ENCODE data around the gene XG. TPM values are rescaled to one million over a fixed set of nuclear protein-coding genes. Genes with fewer than 3 reads are reported as not detected.

Gene XG
- total and polyA plus RNA-seq, 2 of the 8 experiments (the other 6 are each of a cell fraction or from before 2014, with no cell fraction given) = 0.33 to 0.78 TPM

GRCh38 chrX:2712890-2713840, 38.7 kb upstream of the XG start:
- CTCF ChIA-PET (ENCODE audit: partially characterized antibody) = no interaction called here
- peaks cover 0 to 3% (median 0%) of the 10 kb centered on the region in 4 experiments; a peak in 3 of 8 replicates for H3K36me3 ChIP-seq (ENCODE audit: control insufficient read depth in 2 of 4, insufficient read depth in 4 of 4, low read length in 3 of 4)
- TF ChIP-seq RNF2 (IDR thresholded peaks at IDR 0.05; ENCODE audit: borderline replicate concordance, low read depth, low read length, missing control alignments, poor library complexity, severe bottlenecking) = no peak
- TF ChIP-seq POLR2AphosphoS5 (IDR thresholded peaks at IDR 0.05; ENCODE audit: low read depth, low read length) = no peak
- no peak for TF ChIP-seq MAX (IDR thresholded peaks at IDR 0.05)
- no peak for TF ChIP-seq HDAC2 (IDR thresholded peaks at IDR 0.05; ENCODE audit: borderline replicate concordance in 1 of 2, low read depth in 2 of 2, low read length in 2 of 2)
- TF ChIP-seq TAF1 (IDR thresholded peaks at IDR 0.05; ENCODE audit: low read depth, low read length) = no peak
- no peak for TF ChIP-seq KDM4A (IDR thresholded peaks at IDR 0.05; ENCODE audit: low read depth, low read length, severe bottlenecking)
- no peak for TF ChIP-seq ASH2L (IDR thresholded peaks at IDR 0.05; ENCODE audit: low read length)
- TF ChIP-seq HDAC6 (IDR thresholded peaks at IDR 0.05; ENCODE audit: low read depth, low read length) = no peak
- no peak for TF ChIP-seq GTF2F1 (IDR thresholded peaks at IDR 0.05; ENCODE audit: borderline replicate concordance, low read depth, low read length)
- no peak for TF ChIP-seq GABPA (IDR thresholded peaks at IDR 0.05; ENCODE audit: borderline replicate concordance, insufficient read depth, low read length)

More at GRCh38 chrX:2712890-2713840, 38.7 kb upstream of the XG start:
- Histone ChIP-seq H3K23me2 (ENCODE audit: low read depth, low read length) (peaks cover 5% of the 10 kb centered on the region; the same call in 1 of the 2 replicates), H4K8ac (ENCODE audit: extremely low read depth, insufficient read depth, low read length) (no peak overlapping the region), H3K27ac (ENCODE audit: low read depth, low read length) (no peak overlapping the region), H3K79me2 (ENCODE audit: control insufficient read depth in 1 of 2, insufficient read depth in 2 of 2, low read length in 2 of 2) (peaks cover 0 to 5% of the 10 kb centered on the region in 2 experiments; a peak in 1 of 4 replicates), H4K5ac (ENCODE audit: insufficient read length, low read depth, low read length) (no peak overlapping the region), H3K27me3 (replicated peaks in 1 of 4; ENCODE audit: control insufficient read depth in 3 of 4, extremely low read depth in 1 of 4, insufficient read depth in 3 of 4, low read length in 3 of 4) (no peaks in the 10 kb centered on the region), H2BK12ac (ENCODE audit: low read depth, low read length) (peak overlapping the region; percentile 62; the same call in 1 of the 2 replicates), H3K4ac (replicated peaks; ENCODE audit: insufficient read length, low read depth, low read length) (peak overlapping the region; percentile 49), H3K56ac (replicated peaks; ENCODE audit: insufficient read length, low read depth, low read length) (no peak overlapping the region), H4K20me1 (replicated peaks in 1 of 2; ENCODE audit: control insufficient read depth in 1 of 2, insufficient read depth in 2 of 2, low read length in 2 of 2) (peaks cover 0 to 12% of the 10 kb centered on the region in 2 experiments), H3K9me3 (ENCODE audit: insufficient read depth in 2 of 2, low read depth in 1 of 2, low read length in 1 of 2) (no peaks in the 10 kb centered on the region), H2AFZ (ENCODE audit: low read length) (no peak overlapping the region), H4K91ac (replicated peaks; ENCODE audit: insufficient read length, low read length) (peak overlapping the region; percentile 83), H3K4me3 (ENCODE audit: extremely low read depth in 1 of 4, insufficient read depth in 2 of 4, low read depth in 3 of 4, low read length in 4 of 4) (no peak overlapping the region), H2AK5ac (ENCODE audit: low read depth, low read length) (peak overlapping the region; percentile 93), H2BK5ac (ENCODE audit: low read depth, low read length) (no peak overlapping the region; the same call in 1 of the 2 replicates), H3K14ac (ENCODE audit: insufficient read length) (no peak overlapping the region), H3K4me2 (ENCODE audit: insufficient read depth in 1 of 2, low read depth in 2 of 2, low read length in 2 of 2) (no peak overlapping the region), H3K79me1 (ENCODE audit: low read depth, low read length) (peaks cover 5% of the 10 kb centered on the region; the same call in 1 of the 2 replicates), H3K9ac (replicated peaks in 1 of 4; ENCODE audit: extremely low read depth in 1 of 4, low read depth in 3 of 4, low read length in 3 of 4) (no peak overlapping the region; a peak in 1 of 7 replicates), H2BK20ac (ENCODE audit: low read length) (peak overlapping the region; percentile 73; the same call in 1 of the 2 replicates), H3K18ac (ENCODE audit: extremely low read depth, low read length) (no peak overlapping the region), H2BK15ac (ENCODE audit: low read length) (peak overlapping the region; percentile 55; the same call in 1 of the 2 replicates), H3K23ac (ENCODE audit: insufficient read length) (no peak overlapping the region), H3K4me1 (replicated peaks in 1 of 4; ENCODE audit: control insufficient read depth in 3 of 4, insufficient read depth in 4 of 4, low read length in 3 of 4) (peaks cover 0 to 17% (median 5%) of the 10 kb centered on the region in 4 experiments; a peak in 5 of 7 replicates), H2BK120ac (replicated peaks; ENCODE audit: low read depth, low read length) (peak overlapping the region; percentile 23)
- DNase-seq (ENCODE audit: low read depth in 1 of 2, low spot score in 2 of 2) (no peak), FAIRE-seq (no peak)
- POLR2A ChIA-PET (ENCODE audit: partially characterized antibody) = no interaction called here
- 92 to 100% methylated on average over 1 to 13 of the region's 13 CpGs for WGBS, 2 experiments (ENCODE audit: extremely low coverage in 1 of 2, insufficient coverage in 1 of 2, insufficient read length in 1 of 2, insufficient replicate concordance in 2 of 2, low coverage in 1 of 2, low lambda C conversion rate in 2 of 2, missing lambda C conversion rate in 1 of 2)
